Calu3 (cell line): ENCODE results near the gene ISOC1. TPM values are rescaled to one million over a fixed set of nuclear protein-coding genes. Genes with fewer than 3 reads are reported as not detected.

Source experiments
- BruUV-seq: library from RNA; stranded (reverse); fragments of 400-500 nt; replicated peaks from 2 replicates; lab custom pipeline; 2021; lab: Mats Ljungman, UMichigan
- CTCF ChIA-PET: fragments of 300-600 bp; sonication (Branson Sonifier 250); formaldehyde crosslinking; loops from one replicate; lab custom pipeline; 2022; ENCODE audit warnings: antibody characterized with exemption; lab: Charles Lee
- DNase-seq: peaks from one replicate; pipeline ENCODE4 v3.0.0; 2022
- H3K27ac Mint-ChIP-seq: one replicate; pipeline ENCODE4 v1.8.0; 2022; ENCODE audit warnings: mixed read lengths; ENCODE audit not compliant: unreplicated experiment
- H3K27me3 Mint-ChIP-seq: one replicate; pipeline ENCODE4 v1.8.0; 2022; ENCODE audit warnings: mixed read lengths; ENCODE audit not compliant: unreplicated experiment
- H3K36me3 Mint-ChIP-seq: one replicate; pipeline ENCODE4 v1.8.0; 2022; ENCODE audit warnings: mild to moderate bottlenecking, moderate library complexity, mixed read lengths; ENCODE audit not compliant: insufficient read depth, unreplicated experiment
- H3K4me1 Mint-ChIP-seq: one replicate; pipeline ENCODE4 v1.8.0; 2022; ENCODE audit warnings: mild to moderate bottlenecking, low read depth, mixed read lengths; ENCODE audit not compliant: unreplicated experiment
- H3K4me3 Mint-ChIP-seq: one replicate; pipeline ENCODE4 v1.8.0; 2022; ENCODE audit warnings: mild to moderate bottlenecking, low read depth, moderate library complexity, mixed read lengths; ENCODE audit not compliant: unreplicated experiment
- H3K9me3 Mint-ChIP-seq: one replicate; pipeline ENCODE4 v1.8.0; 2022; ENCODE audit warnings: low read depth, mixed read lengths; ENCODE audit not compliant: unreplicated experiment
- intact Hi-C: fragments of 100-400 bp; cut with micrococcal nuclease; formaldehyde crosslinking; loops from one replicate; pipeline ENCODE4 v1.10.0; 2022; ENCODE audit not compliant: unreplicated experiment
- microRNA-seq: library from miRNA; unstranded; fragments of <30 nt; microRNA quantifications from one replicate; pipeline ENCODE4 v1.2.0, GENCODE V29; 2022
- total RNA-seq: library from RNA; stranded (reverse); gene quantifications from 2 replicates; pipeline ENCODE4 v1.2.3, GENCODE V29; 2022
- TF ChIP-seq, protein P1 (sequence below): fragments of 200-600 bp; IDR thresholded peaks from one replicate; pipeline ENCODE4 v1.8.0; 2022; ENCODE audit warnings: antibody characterized with exemption; ENCODE audit not compliant: unreplicated experiment

The ISOC1 gene
- total RNA-seq, 1 experiment from 2014 or later, result 32.6 TPM

GRCh38 chr5:129161830-129162229, 67.3 kb downstream of the ISOC1 start:
- H3K9me3 Mint-ChIP-seq, result peaks cover 6% of the 10 kb centered on the region
- BruUV-seq, result no TSS peak
- DNase-seq, result no peak
- H3K27ac Mint-ChIP-seq, result no peak overlapping the region
- intact Hi-C loops, result no loop called here
- CTCF ChIA-PET, result no interaction called here
- no peaks in the 10 kb centered on the region for H3K36me3 Mint-ChIP-seq
- TF ChIP-seq, protein P1, sequence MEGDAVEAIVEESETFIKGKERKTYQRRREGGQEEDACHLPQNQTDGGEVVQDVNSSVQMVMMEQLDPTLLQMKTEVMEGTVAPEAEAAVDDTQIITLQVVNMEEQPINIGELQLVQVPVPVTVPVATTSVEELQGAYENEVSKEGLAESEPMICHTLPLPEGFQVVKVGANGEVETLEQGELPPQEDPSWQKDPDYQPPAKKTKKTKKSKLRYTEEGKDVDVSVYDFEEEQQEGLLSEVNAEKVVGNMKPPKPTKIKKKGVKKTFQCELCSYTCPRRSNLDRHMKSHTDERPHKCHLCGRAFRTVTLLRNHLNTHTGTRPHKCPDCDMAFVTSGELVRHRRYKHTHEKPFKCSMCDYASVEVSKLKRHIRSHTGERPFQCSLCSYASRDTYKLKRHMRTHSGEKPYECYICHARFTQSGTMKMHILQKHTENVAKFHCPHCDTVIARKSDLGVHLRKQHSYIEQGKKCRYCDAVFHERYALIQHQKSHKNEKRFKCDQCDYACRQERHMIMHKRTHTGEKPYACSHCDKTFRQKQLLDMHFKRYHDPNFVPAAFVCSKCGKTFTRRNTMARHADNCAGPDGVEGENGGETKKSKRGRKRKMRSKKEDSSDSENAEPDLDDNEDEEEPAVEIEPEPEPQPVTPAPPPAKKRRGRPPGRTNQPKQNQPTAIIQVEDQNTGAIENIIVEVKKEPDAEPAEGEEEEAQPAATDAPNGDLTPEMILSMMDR, result no peak
- no peak overlapping the region for H3K4me3 Mint-ChIP-seq
- no peaks in the 10 kb centered on the region for H3K27me3 Mint-ChIP-seq
- H3K4me1 Mint-ChIP-seq, result no peaks in the 10 kb centered on the region

Small RNA genes lying within 50 kb of the gene (microRNA-seq; reads per million reads assigned to microRNA genes)
- not detected for gene MIR4633

Other genes with a start within 250 kb of the ISOC1 start
- not detected in 2 replicates for gene SLC27A6, start 129.3 kb upstream of the ISOC1 start, total RNA-seq